Immature natural killer cell (primary cell): Measurements from ENCODE around the gene APC2. TPM values are rescaled to one million over a fixed set of nuclear protein-coding genes. Genes with fewer than 3 reads are reported as not detected.

Experiments
- DNase-seq, 3 donors: peaks; one replicate each; pipeline ENCODE4 v3.0.0; 2022; ENCODE audit warnings: mixed read lengths in 1 of 3
- H3K27ac Mint-ChIP-seq, 6 donors: one replicate each; pipeline ENCODE4 v1.8.0; 2020; ENCODE audit warnings: mixed read lengths in 6 of 6, mild to moderate bottlenecking in 5 of 6, inconsistent platforms in 4 of 6, moderate library complexity in 3 of 6
- H3K27me3 Mint-ChIP-seq, 3 donors: one replicate each; pipeline ENCODE4 v1.8.0; 2020 to 2021; ENCODE audit warnings: low read depth in 3 of 3, mild to moderate bottlenecking in 3 of 3, mixed read lengths in 3 of 3, moderate library complexity in 3 of 3, inconsistent platforms in 1 of 3
- H3K36me3 Mint-ChIP-seq, 3 donors: one replicate each; pipeline ENCODE4 v1.8.0; 2020; ENCODE audit warnings: mixed read lengths in 3 of 3, inconsistent platforms in 2 of 3, mild to moderate bottlenecking in 2 of 3
- H3K4me1 Mint-ChIP-seq, 2 donors: one replicate each; pipeline ENCODE4 v1.8.0; 2020; ENCODE audit warnings: inconsistent platforms in 2 of 2, mild to moderate bottlenecking in 2 of 2, mixed read lengths in 2 of 2, moderate library complexity in 1 of 2
- H3K4me3 Mint-ChIP-seq, 5 donors: one replicate each; pipeline ENCODE4 v1.8.0; 2020; ENCODE audit warnings: mild to moderate bottlenecking in 5 of 5, mixed read lengths in 5 of 5, inconsistent platforms in 3 of 5, moderate library complexity in 3 of 5
- H3K9me3 Mint-ChIP-seq, 6 donors: one replicate each; pipeline ENCODE4 v1.8.0; 2020; ENCODE audit warnings: mild to moderate bottlenecking in 6 of 6, mixed read lengths in 6 of 6, inconsistent platforms in 4 of 6, moderate library complexity in 3 of 6
- polyA plus RNA-seq, 3 donors: library from polyadenylated mRNA; unstranded; fragments of 300-500 nt; fragmentation: Illumina TruSeq; gene quantifications; one replicate each; pipeline ENCODE4 v1.2.3, GENCODE V29; 2021

APC2 gene
- polyA plus RNA-seq, 3 donors from 2014 or later: 0.06 TPM; not detected in 2

DNA sequence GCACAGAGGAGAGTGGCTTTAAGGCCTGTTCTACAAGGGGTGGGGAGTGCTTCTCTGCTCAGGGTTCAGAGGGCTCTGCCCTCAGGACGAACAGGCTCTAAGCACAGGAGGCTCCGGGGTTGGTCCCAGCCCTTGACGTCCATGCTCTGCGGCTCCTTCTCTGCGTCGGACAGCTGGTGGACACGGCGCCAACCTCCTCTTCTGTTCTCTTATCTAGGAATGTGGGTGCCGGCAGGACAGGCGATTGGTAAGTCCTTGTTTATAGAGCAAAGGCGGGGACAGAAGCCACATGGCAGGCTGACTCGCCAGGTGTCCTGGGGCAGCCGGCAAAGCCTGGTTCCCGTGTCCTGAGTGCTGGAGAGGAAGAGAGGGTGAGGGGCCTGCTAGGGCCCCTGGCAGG lies 20.2 kb upstream of the APC2 start:
- DNase-seq: no peak
- peaks cover 0 to 4% (median 1%) of the 10 kb centered on the region in 3 donors for H3K27me3 Mint-ChIP-seq
- H3K9me3 Mint-ChIP-seq: no peaks in the 10 kb centered on the region
- H3K36me3 Mint-ChIP-seq: peaks cover 0 to 4% (median 0%) of the 10 kb centered on the region in 3 donors
- no peak overlapping the region for H3K27ac Mint-ChIP-seq
- H3K4me3 Mint-ChIP-seq: no peak overlapping the region
- peaks cover 0 to 1% of the 10 kb centered on the region in 2 donors for H3K4me1 Mint-ChIP-seq

DNA sequence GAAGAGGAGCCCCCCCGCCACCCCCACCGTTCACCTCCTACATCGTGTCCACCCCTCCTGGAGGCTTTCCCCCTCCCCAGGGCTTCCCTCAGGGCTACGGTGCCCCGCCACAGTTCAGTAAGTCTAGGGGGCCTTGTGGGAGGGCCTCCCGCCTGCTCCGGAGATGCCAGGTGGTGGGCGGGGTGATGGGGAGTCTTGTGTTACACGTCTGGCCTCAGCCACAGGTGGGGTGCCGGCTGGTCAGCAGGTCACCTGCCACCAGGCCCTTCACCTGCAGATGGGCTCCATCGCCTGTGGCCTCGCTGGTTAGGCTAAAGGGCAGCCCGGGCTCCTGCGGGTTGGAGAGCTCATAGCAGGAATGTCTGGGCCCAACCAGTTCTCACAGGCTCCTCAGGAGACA lies 19.7 kb upstream of the APC2 start:
- Mint-ChIP-seq H3K9me3 (no peaks in the 10 kb centered on the region), H3K27ac (no peak overlapping the region), H3K36me3 (no peaks in the 10 kb centered on the region), H3K4me3 (no peak overlapping the region), H3K27me3 (peaks cover 1 to 4% (median 2%) of the 10 kb centered on the region in 3 donors), H3K4me1 (peaks cover 0 to 1% of the 10 kb centered on the region in 2 donors)
- no peak for DNase-seq

DNA sequence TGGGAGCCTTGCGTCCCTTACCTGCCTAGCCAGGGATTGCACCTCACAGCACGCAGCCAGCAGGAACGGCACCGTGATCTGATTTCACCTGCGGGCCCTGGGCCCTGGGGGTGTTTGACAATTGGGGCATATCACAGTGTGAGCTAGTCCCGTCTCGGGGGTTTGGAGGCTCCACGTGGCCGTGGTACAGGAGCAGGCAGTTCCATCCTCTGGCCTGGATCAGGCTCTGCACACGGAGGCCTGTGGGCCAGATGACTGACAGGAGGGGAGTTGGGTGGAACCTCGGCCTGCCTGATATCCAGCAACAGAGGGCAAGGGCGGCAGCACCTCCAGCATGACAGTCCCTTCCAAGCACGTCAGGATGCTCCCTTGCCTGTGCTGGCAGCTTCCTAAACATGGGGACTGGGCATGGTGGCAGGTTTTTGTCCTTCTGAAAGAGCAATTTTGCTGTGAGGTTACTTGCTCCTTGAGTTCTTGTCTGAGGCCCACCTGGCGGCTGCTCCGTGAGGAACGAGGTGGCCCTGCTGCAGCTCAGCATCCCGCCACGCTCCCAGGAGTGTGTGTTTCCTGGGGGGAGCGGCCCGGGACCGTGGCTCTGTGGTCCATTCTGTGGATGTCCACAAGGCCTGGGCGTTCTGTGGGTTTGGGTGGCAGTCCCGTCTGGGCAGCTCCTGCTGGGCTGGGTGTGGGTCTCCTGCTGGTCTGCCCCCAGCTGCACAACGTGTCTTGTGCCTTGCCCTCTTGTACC lies 18.0 kb upstream of the APC2 start:
- Mint-ChIP-seq H3K9me3 (no peaks in the 10 kb centered on the region), H3K27me3 (peaks cover 1 to 6% (median 2%) of the 10 kb centered on the region in 3 donors), H3K4me1 (peaks cover 0 to 3% of the 10 kb centered on the region in 2 donors), H3K27ac (no peak overlapping the region), H3K4me3 (no peak overlapping the region), H3K36me3 (peaks cover 0 to 3% (median 0%) of the 10 kb centered on the region in 3 donors)
- DNase-seq: no peak

DNA sequence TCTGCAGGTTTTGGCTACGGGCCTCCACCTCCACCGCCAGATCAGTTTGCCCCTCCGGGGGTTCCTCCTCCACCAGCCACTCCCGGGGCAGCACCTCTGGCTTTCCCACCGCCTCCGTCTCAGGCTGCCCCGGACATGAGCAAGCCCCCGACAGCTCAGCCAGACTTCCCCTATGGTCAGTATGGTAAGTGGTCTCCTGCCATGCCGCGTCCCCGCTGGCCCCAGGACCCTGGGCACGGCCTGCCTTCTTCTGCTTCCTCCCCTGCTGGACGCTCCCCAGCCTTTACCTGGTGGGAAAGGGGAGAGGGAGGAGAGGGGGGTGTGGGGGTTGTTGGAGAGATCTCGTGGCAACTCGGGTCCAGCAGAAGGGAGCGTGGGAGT lies 17.4 kb upstream of the APC2 start:
- Mint-ChIP-seq H3K9me3 (no peaks in the 10 kb centered on the region), H3K4me3 (no peak overlapping the region), H3K27me3 (peaks cover 1 to 6% (median 2%) of the 10 kb centered on the region in 3 donors), H3K4me1 (peaks cover 0 to 3% of the 10 kb centered on the region in 2 donors), H3K36me3 (peaks cover 0 to 3% (median 0%) of the 10 kb centered on the region in 3 donors), H3K27ac (no peak overlapping the region)
- DNase-seq: no peak

DNA sequence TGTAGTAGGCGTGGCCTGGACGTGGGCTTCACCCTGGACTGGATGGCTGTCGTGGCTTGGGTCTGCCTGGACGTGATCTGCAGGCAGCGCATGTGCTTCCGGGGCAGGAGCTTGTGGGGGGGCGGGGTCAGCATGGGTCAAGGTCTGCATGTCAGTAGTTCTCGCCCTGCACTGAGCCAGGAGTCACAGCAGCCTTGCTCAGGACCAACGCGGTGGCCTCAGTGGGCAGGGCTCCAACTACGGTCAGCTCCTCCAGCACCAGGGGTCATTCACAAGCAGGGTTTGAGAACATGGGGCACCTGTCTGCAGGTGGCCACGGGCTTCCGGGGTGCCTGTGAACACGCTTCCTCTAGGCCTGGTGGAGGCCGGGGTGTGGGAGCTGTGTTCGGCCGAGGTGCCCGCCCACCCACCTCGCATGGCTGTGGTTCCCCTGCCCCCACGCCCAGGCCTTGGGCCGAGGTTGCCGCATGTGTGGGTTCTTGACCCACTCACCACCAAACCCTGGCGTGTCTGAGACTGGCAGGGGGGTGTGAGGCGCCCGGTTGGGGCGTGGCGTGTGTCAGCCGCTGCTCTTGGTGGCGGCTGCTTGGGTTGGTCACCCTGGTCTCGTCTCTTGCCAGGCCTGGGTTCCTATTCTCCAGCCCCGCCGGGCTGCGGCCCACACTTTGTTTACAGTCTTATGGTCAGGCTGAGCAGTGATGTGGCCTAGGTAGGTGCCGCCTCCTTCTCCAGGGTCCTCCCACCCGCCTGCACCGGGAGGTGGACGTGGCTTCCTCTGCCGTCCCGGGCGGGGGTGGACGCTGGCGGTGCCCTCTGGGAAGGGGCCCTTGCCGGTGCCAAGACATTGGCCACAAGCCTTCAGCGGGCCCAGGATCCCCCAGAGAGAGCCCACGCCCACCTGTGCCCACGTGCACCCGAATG lies 16.5 kb upstream of the APC2 start:
- peaks cover 0 to 4% (median 3%) of the 10 kb centered on the region in 3 donors for H3K36me3 Mint-ChIP-seq
- DNase-seq: no peak
- peaks cover 7 to 12% (median 9%) of the 10 kb centered on the region in 3 donors for H3K27me3 Mint-ChIP-seq
- H3K27ac Mint-ChIP-seq: no peak overlapping the region
- H3K9me3 Mint-ChIP-seq: no peaks in the 10 kb centered on the region
- no peak overlapping the region for H3K4me3 Mint-ChIP-seq
- peaks cover 5 to 11% of the 10 kb centered on the region in 2 donors for H3K4me1 Mint-ChIP-seq

DNA sequence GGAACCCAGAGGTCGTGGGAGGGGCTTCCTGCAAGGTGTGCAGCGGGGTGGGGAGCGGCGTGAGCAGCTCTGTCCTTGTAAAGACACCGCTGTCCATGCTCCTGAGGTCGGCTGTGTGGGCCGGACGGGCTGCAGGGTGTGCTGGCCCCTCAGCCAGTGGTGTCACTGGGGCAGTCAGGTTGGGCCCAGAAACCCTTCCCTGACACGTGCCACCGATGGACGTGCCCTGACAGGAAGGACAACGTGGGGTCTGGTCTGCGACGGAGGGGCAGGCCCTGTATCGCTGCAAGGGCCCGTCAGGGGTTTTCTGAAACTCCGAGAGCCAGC lies 15.9 kb upstream of the APC2 start:
- peaks cover 7 to 14% (median 12%) of the 10 kb centered on the region in 3 donors for H3K27me3 Mint-ChIP-seq
- no peak overlapping the region for H3K4me3 Mint-ChIP-seq
- H3K27ac Mint-ChIP-seq: no peak overlapping the region
- peaks cover 0 to 4% (median 3%) of the 10 kb centered on the region in 3 donors for H3K36me3 Mint-ChIP-seq
- DNase-seq: no peak
- no peaks in the 10 kb centered on the region for H3K9me3 Mint-ChIP-seq
- H3K4me1 Mint-ChIP-seq: peaks cover 5 to 12% of the 10 kb centered on the region in 2 donors

DNA sequence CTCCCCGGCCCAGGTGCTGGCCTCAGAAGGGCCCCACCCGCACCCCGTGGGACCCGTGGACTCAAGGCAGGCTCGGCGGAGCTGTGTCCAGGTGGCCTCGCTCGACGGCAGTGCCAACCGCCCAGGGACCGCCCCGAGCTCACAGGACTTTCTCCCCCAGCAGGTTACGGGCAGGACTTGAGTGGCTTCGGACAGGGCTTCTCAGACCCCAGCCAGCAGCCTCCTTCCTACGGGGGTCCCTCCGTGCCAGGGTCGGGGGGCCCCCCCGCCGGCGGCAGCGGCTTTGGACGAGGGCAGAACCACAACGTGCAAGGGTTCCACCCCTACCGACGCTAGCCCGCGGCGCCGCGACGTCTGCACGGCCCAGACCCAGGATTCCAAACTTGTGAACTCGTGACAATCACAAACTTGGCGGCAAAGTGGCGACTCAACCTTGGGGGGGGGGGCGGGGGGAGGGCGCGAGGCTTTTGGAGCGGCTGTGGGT lies 15.3 kb upstream of the APC2 start:
- Mint-ChIP-seq H3K27ac (no peak overlapping the region), H3K4me1 (peaks cover 9 to 19% of the 10 kb centered on the region in 2 donors), H3K36me3 (peaks cover 0 to 4% (median 3%) of the 10 kb centered on the region in 3 donors), H3K9me3 (no peaks in the 10 kb centered on the region), H3K27me3 (peaks cover 7 to 14% (median 12%) of the 10 kb centered on the region in 3 donors), H3K4me3 (no peak overlapping the region)
- no peak for DNase-seq

DNA sequence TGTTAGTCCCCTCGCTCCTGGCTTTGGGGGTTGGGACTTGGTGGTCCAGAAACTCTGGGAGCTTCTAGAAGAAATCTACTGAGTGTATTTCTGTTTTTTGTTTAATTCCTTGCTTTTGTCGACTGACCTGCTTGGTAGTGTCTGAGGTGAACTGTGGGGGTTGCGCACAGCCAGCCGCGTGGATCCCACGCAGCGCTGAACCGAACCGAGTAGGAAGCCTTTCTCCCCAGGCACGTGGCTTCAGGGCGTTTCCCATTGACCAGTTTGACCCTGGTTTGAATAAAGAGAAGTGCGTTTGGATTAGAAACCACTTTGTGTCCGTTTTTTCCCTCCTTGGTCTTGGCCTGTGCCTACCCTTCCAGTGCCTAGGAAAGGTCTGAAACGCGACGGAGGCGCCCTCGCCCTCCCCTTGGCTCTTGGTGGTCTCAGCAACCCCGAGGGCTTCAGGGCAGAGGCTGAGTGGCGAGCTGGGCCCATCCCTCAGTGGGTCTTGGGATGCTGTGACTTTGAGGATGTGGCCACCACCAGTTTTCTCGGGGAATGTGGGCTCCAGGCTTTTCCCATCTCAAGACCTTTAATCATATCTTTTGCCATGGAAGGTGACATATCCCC lies 14.4 kb upstream of the APC2 start:
- Mint-ChIP-seq H3K27ac (peak overlapping the region in 5 of 6 donors; percentile 12 to 60 (median 45)), H3K36me3 (peaks cover 0 to 4% (median 3%) of the 10 kb centered on the region in 3 donors), H3K27me3 (peaks cover 7 to 12% (median 12%) of the 10 kb centered on the region in 3 donors), H3K4me1 (peaks cover 14 to 26% of the 10 kb centered on the region in 2 donors), H3K4me3 (no peak overlapping the region), H3K9me3 (no peaks in the 10 kb centered on the region)
- no peak for DNase-seq

DNA sequence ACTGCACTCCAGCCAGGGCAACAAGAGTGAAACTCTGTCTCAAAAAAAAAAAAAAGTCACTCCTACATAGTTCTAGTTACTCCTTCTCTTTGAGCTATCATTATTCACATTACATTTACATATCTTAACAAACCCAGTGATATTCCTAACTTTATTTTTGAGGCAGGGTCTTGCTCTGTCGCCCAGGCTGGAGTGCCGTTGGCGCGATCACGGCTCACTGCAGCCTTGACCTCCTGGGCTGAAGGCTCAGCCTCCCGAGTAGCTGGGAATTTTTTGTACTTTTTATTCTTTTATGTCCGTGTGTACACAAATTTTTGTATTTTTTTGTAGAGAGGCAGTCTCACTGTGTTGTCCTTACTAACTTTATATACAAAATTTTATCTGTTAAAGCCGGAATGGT lies 12.3 kb upstream of the APC2 start:
- peak overlapping the region in 3 of 5 donors; percentile 95 to 98 (median 96) for H3K4me3 Mint-ChIP-seq
- H3K4me1 Mint-ChIP-seq: peaks cover 22 to 37% of the 10 kb centered on the region in 2 donors
- no peaks in the 10 kb centered on the region for H3K9me3 Mint-ChIP-seq
- DNase-seq: no peak
- H3K27me3 Mint-ChIP-seq: peaks cover 5 to 14% (median 12%) of the 10 kb centered on the region in 3 donors
- H3K36me3 Mint-ChIP-seq: peaks cover 0 to 11% (median 3%) of the 10 kb centered on the region in 3 donors
- H3K27ac Mint-ChIP-seq: peak overlapping the region in 5 of 6 donors; percentile 91 to 97 (median 95)

DNA sequence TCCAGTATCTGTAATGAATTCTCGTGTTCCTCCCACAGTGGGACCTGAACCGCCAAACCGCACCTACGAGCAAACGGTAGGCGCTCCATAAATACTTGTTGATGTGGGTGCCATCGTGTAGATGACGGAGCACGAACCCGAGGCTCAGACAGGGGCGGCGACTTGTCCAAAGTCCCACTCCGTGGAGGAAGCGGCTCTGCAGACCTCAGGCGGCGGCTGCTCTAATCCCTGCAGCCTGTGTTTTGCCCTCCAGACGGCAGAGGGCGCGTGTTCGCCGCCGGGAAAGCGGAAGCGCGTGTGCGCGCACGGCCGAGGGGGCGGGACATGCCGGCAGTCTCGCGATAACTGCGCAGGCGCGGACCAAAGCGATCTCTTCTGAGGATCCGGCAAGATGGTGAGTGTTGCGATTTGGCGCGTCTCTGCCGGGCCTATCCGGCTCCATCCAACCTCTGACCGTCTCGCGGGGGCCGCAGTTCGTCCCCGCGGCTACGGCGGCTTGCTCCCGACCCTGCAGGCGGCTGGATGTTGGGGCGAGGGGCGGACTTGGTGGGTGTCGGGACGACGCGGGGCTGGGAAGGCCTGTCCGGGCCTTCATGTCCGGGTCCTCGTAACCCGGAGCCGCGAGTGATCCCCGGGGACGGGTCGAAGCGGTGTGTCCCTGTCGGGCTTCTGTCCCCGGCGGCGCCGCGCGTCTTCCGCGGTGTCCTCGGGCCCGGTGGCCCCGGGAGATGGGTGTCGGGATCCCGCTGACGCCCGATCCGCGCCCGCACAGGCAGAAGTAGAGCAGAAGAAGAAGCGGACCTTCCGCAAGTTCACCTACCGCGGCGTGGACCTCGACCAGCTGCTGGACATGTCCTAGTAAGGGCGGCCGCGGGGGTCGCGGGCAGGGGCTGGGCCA lies 11.6 kb upstream of the APC2 start, which contains the start of gene RPS15:
RPS15 (plus strand) TSS at position 362 of the 898 bp plus-strand sequence; CDS start at position 392, 30 bp downstream.
- peak within 1 kb of the TSS; percentile 91 to 97 (median 94) for H3K27ac Mint-ChIP-seq
- peaks cover 22 to 37% of the 10 kb centered on the region in 2 donors for H3K4me1 Mint-ChIP-seq
- peak within 1 kb of the TSS; percentile 95 to 99 (median 96) for H3K4me3 Mint-ChIP-seq
- peaks cover 0 to 11% (median 3%) of the 10 kb centered on the region in 3 donors for H3K36me3 Mint-ChIP-seq
- H3K27me3 Mint-ChIP-seq: peaks cover 5 to 14% (median 12%) of the 10 kb centered on the region in 3 donors
- H3K9me3 Mint-ChIP-seq: no peaks in the 10 kb centered on the region
- peak; percentile 94 to 97 (median 96) for DNase-seq

DNA sequence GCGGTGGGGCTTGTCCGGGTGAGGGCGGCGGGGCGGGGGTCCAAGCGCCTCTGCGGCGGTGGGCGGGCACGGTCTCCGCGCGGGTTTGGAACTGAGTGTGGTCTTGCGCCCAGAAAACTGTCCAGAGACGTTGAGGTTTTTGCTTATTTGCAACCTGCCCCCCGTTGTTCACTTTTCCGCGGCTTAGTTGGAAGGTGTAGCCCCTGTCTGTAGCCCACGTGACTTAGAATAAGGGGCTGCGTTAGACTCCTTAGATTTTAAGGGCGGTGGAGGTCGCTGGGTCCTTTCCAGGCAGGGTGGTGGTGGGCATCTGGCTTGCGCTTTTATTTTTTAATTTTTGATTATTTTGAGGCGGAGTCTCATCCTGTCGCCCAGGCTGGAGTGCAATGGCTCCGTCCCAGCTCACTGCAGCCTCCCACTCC lies 11.0 kb upstream of the APC2 start:
- H3K9me3 Mint-ChIP-seq: no peaks in the 10 kb centered on the region
- H3K27me3 Mint-ChIP-seq: peaks cover 5 to 14% (median 12%) of the 10 kb centered on the region in 3 donors
- peak overlapping the region; percentile 95 to 99 (median 96) for H3K4me3 Mint-ChIP-seq
- H3K36me3 Mint-ChIP-seq: peaks cover 0 to 11% (median 3%) of the 10 kb centered on the region in 3 donors
- DNase-seq: no peak
- peaks cover 22 to 37% of the 10 kb centered on the region in 2 donors for H3K4me1 Mint-ChIP-seq
- H3K27ac Mint-ChIP-seq: peak overlapping the region; percentile 72 to 97 (median 88)
